ENCODE measurements around the gene NOS2.

DNA sequence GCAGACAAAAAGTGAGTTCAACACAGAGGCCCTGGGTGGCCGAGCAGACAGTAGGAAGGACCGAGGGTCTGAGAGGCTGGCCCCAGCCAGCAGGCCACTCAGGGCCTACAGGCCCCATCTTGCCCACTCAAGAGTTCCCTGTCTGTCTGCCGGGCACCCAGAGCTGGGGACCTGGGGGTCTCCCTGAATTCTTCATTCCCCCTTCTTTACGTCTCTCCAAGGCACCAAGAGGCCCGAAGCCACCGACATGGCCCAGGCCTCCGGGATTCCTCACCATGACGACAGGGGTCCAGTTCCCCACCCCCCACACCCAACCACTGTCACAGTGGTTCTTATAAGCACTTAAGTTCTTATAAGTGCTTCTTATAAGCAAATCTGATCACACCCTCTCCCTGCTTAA, 49.2 kb downstream of the NOS2 start:
- TF ChIP-seq POLR2A (IDR thresholded peaks at IDR 0.05; ENCODE audit: low read length) (no peak), GATA1 (IDR thresholded peaks at IDR 0.05; ENCODE audit: low read depth, low read length) (no peak)
